Stimulated activated CD4-positive, alpha-beta T cell treated with anti-CD3 and anti-CD28 coated beads, Interleukin-2, amount 100 ng/mL, for 48 hours (primary cell): Measurements from ENCODE around the gene MAP4K4.

ENCODE experiments used
- DNase-seq, 2 donors: peaks; one replicate each; pipeline ENCODE4 v3.0.0-alpha.2; 2020

The MAP4K4 gene

DNA sequence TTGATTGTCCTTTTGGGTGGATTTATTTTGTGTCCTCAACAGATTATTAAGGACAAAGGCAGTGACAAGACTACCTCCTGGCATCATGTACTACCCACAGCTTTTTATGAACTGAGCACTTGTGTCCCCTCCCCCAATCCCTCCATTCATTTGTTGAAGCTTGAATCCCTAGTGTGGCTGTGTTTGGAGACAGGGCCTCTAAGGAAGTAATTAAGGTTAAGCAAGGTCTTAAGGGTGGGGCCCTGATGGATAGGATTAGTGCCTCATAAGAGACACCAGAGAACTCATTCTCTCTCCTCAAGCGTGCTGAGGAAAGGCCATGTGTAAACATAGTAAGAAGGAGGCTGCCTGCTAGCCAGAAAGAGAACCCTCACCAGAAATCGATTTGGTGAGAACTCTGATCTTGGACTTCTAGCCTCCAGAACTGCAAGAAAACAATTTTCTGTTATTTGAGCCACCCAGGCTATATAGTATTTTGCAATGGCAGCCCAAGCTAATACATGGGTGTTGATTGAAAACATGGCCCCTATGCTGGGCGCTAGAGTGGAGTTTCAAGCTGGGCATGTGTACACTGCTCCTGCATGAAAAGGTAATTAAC, 3.4 kb upstream of the MAP4K4 start:
- no peak for DNase-seq

DNA sequence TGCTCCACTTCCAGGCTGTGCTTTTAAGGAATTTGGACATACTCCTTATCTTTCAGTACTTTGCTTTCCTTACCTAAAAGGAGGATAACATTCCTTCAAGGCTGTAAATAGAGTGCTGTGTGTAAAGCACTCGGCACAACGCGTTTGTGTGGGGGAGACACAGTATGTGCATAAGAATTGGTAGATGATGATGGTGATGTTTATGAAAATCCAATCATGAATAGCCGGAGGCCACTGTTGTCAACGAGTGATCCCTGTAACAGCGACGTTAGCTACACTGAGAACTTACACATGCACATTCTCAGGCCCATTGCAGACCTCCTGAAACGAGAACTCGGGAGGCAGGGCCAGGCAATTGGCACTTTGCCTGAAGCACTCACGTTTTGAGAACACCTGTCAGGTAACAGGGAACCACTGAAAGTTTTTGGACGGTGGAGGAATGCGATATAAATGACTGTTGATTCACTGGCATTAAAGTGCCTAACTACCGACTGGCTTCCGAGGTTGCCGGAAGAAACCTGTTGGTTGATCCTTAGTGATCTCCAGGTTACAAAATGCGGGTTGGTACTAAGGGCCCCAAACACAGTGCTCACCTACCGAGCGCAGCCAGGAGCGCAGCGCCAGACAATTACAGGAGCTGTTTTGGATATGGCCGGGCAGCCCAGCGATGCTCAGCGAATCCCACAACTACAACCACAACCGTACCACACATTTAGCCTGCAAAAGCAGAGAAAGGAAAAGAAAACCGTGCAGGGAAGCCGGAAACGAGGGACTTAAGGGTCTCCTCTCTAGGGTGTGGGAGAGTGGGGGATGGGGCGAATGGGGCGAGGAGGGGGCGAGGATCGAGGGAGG, 1.0 kb upstream of the MAP4K4 start:
- DNase-seq = no peak

DNA sequence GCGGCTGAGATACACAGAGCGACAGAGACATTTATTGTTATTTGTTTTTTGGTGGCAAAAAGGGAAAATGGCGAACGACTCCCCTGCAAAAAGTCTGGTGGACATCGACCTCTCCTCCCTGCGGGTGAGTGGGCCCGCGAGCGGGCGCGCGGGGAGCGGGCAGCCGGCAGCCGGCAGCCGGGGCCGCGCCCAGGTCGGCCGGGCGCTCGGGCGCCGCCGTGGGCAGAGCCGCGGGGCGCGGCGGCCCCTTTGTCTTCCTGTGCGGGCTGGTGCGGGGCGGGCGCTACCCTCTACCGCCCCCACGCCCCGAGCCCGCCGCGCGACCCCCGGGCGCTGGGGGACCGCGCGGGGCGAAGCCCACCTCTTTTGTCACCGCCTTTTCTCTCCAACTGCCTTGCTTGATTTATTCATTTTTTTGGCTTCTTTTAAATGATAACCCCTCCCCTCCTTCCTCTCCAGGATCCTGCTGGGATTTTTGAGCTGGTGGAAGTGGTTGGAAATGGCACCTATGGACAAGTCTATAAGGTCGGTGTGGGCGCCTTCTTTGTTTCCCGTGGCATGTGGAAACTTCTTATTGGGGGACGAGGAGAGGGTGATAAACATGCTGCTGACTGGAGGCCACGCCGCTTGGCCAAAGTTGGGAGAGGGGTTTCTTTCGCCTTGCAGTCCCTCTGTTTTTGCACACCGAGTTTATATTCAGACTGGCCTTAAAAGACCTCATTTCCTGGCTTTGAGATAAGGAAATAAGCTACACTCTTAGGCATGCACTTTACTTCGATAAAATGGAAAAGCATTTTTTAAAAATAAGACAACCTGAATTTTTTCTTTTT, 722 bp downstream of the MAP4K4 start:
- no peak for DNase-seq

DNA sequence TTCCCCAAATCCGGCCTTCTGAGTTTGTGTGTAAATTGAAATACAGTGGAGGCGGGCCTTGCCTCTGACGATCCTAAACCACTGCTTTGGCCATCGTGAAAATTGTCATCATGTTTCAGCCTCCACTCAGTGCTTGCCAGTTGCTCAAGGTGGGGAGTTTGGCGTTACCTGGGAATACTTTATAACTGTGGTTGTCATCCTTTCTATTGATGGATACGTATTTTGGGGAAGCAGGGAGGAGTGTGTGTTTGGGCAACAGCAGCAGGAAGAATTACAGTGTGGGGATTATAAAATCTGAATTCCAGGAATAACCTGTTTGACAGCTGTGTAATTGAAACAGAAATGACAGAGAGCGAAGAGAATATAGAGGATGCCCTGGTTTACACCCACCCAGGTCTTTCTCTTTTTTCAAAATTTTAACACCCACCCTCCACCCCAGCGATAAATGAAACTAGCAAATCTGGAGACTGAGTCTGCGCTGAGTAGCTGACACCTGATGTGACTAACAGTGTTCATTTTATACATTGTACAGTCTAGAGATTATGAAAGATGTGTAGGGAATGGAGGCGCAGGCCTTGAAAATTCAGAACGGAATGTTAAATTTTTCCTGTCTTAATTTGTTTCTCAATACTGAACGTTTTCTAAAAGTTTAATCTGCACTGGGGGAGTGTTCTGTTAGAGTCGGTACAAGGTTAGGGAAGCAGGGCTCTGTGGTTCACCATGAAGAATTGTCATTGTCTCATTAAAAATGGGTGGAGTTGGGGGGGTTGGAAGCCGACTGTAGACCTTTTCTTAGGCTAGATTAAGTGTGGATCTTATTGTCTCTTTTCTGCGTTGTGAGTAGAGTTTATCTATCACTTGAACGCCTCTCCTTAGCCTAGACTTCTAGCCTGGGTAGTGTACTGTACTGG, 1.6 kb downstream of the MAP4K4 start:
- DNase-seq = no peak

DNA sequence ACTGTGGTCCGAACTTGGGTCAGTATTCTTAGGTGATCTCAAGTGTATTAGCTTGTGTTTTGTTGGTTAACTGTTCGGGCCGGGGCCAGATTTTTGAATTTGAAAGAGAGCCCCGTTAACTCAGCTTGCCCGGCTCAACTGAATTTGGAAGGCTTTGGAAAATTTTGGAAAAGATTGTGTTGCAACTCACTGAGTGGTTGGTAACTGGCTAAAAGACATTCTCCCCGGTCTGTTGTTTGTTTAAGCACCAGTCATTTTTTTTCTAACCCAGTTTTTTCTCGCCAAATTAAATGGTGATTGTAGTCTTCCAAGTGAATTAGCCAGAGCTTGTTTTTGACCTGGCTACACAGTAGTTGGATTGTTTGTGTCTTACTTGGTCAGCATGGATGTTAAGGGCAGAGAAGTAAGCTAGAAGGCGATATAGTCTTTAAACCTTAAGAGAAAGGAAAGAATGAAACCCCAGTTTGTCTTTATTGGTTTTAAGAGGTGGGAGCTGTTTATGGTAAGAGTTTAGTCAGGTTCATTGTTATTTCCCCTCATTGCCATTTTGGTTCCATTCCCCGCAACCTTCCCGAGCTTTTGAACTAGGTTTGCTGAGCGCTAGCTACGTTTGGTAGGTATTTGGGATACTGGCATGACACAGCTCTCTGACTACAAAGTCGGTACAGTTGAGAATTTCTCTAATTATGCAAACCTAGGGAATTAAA, 2.4 kb downstream of the MAP4K4 start:
- no peak for DNase-seq

DNA sequence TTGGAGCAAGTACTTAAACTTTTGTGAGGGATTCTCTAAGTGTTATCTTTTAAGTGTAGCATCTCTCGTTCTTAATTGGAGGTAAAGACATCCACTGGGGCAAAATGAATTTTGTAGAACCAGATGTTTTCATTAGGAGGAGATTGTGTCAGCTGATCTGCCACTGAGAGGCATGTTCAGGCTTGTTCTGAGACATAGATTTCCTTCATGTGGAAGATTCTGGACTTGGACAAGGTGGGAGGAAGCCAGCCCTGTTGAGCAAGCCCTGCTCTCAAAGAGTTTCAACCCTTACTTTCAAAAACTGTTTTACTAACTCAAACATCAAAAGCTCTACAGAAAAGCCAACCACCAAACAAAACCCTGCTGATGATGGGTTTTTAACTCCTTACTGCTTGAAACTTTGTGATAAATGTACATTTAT, 6.5 kb downstream of the MAP4K4 start:
- DNase-seq = no peak

DNA sequence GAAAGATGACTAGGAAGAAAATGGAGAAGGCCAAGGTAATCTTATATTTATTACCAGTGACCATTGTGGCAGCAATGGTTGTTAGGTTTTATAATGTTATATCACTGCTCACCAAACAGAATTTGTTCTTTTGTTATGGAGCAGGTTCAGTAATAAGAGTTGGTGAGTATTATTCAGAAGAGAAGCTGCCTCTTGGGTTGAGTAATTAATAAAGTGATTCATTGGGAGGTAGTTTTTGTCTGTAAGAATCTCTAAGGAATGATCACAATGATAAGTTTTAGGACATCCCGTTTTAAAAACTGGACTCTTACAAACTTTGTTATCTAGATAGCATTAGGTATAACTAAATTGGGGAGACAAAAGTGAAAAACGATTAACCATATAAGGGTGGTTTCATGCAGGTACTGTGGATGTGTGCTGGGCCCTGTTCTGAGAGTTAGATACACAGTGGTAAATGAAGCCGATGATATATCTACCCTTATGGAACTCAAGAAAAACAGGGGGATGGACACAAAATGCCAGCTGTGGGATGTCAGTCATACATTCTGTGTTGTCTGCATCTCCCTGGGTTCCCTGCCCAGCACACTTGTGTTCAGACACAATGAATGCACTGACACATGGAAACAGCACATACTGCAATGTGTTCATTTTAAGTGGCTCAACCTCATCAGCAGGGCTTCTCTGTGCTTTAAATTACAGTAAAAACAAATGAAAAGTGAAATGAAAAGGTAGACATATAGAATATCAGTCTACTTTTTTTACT, 7.5 kb downstream of the MAP4K4 start:
- no peak for DNase-seq

DNA sequence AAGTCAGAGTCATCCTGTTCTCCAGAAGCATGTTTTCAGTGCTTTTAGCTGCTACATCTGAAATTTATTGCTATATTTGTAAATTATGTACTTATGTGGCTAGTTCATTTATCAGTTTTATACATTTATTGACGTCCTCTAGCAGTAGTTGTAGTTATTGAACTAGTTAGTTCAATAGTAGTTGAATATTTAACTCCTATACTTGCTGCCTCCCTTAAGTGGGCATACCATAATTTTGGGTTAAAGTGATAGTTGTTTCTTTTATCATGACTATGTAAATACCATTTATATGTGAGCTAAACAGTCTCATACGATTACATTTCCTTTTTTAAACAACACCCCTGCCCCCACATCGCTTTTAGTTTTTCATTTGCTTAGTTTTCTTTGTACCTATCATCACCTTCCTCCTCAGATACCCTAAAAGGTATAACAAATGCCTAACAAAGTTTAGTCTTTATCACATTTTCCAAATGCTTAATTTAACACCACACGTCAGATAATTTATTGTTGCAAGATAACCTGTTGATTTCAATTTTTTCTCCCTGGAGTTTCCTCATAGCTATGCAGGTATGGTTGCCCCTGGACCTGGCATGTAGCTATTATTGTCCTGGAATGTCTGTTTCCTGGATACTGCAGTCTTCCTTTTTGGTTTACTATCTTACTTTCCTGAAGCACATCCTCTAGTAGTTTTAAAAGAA, 8.8 kb downstream of the MAP4K4 start:
- DNase-seq = no peak

DNA sequence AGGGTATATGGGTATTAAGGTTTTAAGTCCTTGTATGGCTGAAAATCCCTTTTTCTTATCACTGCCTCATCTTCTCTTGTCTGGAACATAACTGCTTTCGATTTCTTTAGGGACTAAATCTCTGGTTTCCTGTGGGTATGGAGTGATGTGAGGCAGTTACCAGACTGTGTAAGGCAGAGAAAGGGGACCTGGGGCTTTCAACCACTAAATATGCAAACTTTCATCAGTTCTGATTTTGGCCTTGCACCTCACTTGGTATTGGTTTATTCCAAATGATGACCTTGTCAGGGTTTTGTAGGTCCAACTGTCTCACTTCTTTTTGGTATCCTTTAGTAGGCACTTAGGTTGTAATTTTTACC, 9.3 kb downstream of the MAP4K4 start:
- DNase-seq = no peak

DNA sequence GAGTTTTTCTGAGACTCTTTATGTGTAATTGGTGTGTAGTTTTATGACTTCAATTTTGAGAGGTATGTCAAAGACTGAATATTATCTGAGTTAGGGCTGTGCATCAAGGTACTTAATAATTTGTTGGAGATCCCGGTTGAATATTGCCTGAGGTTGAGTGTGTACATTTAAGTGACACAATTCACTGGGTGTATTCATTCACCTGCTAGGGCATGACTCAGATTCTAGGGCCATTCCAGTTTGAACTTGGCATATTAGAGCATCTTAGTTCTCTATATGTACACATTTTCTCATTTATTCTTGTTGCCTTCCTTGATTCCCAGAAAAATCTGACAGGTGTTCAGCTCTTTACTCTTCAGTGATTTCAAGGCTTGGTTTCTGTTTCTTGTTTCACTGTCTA, 12.5 kb downstream of the MAP4K4 start:
- no peak for DNase-seq

DNA sequence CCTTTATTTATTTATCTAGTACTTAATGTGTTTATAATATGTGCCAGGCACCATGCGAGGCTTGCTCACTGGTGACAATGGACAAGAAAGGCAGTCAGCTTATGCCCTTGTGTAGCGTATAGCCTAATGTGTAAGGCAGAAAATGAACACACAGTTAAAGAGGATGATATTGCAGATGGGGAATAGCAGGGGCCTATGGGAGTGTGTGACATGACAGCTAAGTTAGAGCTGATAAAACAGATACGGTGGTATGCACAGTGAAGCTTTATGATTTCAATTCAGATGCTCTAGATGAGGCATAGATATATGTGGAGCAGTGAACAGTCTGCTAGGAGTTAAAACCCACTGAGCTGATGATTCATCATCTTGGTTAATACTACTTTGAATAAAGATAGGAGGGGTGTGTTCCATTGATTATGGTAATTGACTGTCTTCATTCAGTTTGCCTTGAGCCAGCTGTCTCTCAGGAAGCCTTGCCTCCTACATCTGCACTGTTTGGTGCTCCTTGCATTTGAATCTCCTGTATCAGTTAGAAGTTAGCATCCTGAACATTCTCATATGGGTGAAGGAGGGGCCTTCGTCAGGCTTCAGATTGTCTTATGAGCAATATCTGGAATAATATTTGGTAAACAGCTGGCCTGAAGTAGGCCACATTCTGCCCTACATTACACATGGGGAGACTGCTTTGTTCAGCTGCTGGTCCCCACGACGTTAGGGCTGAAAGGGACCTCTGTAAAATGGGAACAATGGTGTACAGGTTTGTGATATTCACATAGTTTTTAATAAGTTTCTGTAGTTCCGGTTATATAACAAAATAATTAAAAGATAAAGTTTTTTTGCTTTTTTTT, 13.2 kb downstream of the MAP4K4 start:
- no peak for DNase-seq

DNA sequence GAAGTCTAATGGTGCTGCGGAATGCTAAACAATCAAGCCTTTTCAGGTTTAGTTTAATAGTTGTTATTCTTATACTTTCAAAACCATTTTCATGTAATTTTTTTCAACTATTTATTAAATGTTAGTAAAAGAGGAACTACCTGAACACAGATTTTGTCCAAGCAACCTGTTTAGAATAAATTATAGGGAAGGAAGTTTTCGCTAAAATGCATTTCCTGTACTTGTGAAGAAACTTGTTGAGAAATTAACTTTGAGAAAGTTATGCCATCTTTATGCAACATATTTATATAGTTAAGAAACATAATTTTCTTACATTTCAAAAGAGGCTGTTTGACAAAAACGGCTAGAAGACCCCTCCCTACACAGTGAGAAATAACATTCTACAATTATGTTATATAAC, 16.6 kb downstream of the MAP4K4 start:
- DNase-seq = no peak

DNA sequence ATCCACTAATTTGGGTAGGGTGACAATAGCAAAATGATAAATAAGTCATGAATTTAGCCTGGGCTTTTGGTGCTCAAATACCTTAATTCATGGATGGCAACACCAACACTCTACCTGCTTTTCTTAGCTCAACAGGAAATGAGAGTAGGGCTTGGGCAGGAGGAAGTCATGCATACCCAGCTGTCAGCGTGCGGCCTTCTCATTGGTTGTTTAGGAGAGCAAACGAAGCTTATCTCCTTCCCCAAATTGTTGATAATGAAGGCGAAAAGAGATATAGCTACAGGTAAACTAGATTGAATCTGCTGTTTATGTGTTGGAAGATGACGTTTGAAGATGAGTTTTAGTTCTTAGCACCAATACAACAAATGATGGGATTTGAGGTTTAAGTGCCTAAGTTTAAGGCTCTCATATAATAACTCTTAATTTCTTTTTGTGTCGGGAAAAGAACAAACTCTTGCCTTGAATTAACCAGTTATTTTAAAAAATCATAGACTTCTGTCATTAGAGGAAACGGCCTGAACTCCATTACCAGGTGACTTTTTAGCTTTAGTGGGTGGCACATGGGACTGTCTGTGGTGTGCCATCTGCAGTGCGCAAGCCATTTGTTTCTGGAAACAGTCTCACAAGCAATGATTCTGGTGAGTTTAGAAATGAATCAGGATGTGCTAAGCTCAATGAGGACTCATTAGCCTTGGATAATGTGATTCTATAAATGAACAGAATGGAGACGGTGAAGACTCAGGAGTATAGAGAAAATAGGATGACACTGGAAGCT, 19.8 kb downstream of the MAP4K4 start:
- DNase-seq = no peak

DNA sequence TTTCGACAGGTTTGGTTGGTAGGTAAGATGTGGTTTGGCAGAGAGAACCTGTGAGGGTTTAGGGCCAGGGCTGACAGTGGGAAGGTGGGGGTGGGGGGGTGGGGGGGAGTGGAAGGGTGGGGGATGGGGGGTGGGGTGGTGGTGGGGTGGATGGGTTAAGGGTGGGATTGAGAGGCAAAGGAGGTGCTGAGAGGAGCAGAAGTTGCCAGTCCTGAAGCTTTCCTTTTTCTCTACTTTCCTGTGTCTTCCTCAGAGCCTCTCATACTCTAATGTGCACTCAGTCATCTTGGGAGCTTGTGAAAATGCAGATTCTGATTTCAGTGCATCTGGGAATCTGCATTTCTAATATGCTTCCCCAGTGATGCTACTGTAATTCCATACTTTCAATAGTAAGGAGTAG, 21.0 kb downstream of the MAP4K4 start:
- DNase-seq = no peak

DNA sequence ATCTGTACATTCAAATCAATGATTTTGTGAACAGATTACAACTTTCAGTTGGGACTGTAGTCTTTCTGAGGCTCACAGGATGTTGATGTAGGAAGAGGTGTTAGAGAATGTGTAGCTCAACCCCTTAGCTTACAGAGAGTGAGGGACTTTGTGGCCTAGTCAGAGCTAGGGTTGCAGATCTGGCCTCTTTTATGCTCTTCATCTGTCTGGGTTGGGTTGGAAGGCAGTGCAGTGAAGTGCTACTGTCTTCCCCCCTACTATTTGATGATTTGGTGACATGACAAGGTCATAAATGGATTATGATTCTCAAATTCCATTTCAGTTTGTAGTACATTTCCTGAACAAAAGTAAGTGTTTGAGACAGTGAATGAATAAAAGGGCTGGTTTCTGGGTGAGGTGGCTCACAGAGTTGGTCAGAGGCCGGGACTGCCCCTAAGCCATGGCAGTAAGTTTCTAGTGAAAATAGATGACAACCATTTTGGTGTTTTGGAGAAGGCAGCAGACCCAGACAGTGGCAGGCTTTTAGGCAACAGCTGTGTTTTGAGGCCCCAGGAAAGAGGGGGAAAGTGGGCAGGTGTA, 21.6 kb downstream of the MAP4K4 start:
- DNase-seq = no peak

DNA sequence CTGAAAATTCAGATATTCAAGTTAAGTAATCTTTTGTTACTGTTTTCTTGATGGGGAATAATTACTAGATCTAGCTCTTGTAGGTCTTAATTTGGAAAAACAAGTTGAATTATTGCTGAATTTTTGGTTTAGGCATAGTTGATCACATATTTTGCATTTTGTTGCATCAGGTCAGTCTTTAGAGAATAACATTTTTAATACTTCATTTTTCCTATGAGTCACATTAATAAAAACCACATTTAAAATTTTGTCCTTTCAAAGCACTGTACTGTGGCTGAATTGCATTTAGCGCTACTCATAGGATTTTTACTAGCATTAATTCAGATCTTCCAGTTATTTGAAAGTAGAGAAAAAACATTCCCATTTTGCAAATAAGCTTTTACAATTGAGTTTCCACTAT, 23.2 kb downstream of the MAP4K4 start:
- DNase-seq = no peak

DNA sequence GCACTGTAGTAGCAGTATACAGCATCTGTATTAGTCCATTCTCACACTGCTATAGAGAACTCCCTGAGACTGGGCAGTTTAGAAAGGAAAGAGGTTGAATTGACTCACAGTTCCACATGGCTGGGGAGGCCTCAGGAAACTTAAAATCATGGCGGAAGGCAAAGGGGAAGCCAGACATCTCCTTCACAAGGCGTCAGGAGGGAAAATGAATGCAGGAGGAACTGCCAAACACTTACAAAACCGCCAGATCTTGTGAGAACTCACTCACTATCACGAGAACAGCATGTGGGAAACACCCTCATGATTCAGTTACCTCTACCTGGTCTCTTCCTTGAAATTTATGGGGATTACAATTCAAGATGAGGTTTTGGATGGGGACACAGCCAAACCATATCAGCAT, 25.4 kb downstream of the MAP4K4 start:
- no peak for DNase-seq

DNA sequence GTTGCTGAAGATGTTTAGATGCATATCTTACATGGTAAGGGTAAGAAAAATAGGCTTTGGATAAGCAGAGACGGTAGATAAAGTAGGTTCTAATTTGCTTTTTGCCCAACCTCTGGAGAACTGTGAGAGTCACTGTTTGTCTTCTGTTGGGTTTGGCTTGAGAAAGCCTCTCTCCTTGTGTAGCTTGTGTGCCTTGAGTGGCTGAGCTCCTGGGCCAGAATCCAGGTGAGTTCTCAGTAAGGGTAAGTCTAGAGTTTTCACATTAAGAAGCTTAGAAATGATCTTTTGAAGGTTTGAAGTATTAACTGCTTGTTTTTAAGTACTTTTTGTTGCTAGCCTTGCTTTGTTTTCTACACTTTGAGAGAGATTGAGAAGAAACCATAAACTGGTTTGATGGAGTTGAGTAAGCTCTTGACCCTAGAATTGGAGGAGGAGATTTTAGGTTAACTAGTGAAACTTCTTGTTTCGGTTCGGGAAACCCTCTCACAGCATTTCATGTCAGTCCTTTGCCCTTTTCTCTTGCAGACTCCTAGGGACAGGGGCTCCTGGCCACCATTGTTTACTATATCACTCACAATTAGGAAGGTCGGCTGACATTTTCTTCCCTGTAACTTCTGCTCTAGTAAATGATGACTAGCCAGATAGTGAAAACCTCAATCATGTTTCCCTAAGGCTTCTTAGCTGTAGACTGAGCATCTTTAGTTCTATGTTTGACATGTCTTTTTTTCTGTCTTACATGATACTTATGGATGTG, 26.0 kb downstream of the MAP4K4 start:
- DNase-seq = no peak
